SU-DHL-6 (cell line): ENCODE data around the gene PIK3R1.

Experiments
- H2AFZ ChIP-seq: fragments of 200-600 bp; sonication (generic); 2 replicates; pipeline ENCODE4 v1.6.1; 2014; ENCODE audit warnings: low read depth, mild to moderate bottlenecking, moderate library complexity, mixed read lengths, antibody characterized with exemption, low read length; ENCODE audit not compliant: severe bottlenecking
- H3F3A ChIP-seq: fragments of 200-600 bp; shearing (Covaris generic); 2 replicates; pipeline ENCODE4 v1.6.0; 2016; ENCODE audit warnings: antibody characterized with exemption, mild to moderate bottlenecking; ENCODE audit not compliant: insufficient read depth
- H3K27ac ChIP-seq: fragments of 200-600 bp; sonication (generic); 2 replicates; pipeline ENCODE4 v1.5.1; 2016; ENCODE audit warnings: low read depth, mild to moderate bottlenecking, low read length, moderate library complexity, mixed read lengths
- H3K27me3 ChIP-seq: fragments of 200-600 bp; sonication (generic), shearing (Covaris generic); 2 replicates; pipeline ENCODE4 v1.6.0; 2014; ENCODE audit warnings: mild to moderate bottlenecking, low read length
- H3K36me3 ChIP-seq: fragments of 200-600 bp; sonication (generic); 2 replicates; pipeline ENCODE4 v1.6.1; 2014; ENCODE audit warnings: mild to moderate bottlenecking, low read length, mixed read lengths
- H3K4me2 ChIP-seq: fragments of 300-600, 200-600 bp; shearing (Covaris generic), sonication (generic); 2 replicates; pipeline ENCODE4 v1.6.0; 2014; ENCODE audit warnings: low read length, low read depth, mild to moderate bottlenecking; ENCODE audit not compliant: poor library complexity, severe bottlenecking
- H3K4me3 ChIP-seq: fragments of 200-600 bp; sonication (generic); 2 replicates; pipeline ENCODE4 v1.5.1; 2014; ENCODE audit warnings: antibody characterized with exemption, low read length, mild to moderate bottlenecking, mixed read lengths; ENCODE audit not compliant: insufficient read depth, poor library complexity, severe bottlenecking
- H3K79me2 ChIP-seq: fragments of 200-600 bp; sonication (generic); 2 replicates; pipeline ENCODE4 v1.6.1; 2014; ENCODE audit warnings: mild to moderate bottlenecking, low read length, moderate library complexity; ENCODE audit not compliant: insufficient read depth
- H3K9ac ChIP-seq: fragments of 200-600 bp; sonication (generic); 2 replicates; pipeline ENCODE4 v1.7.0; 2014; ENCODE audit warnings: mild to moderate bottlenecking, low read length
- H3K9me2 ChIP-seq: fragments of 200-600 bp; sonication (generic); replicated peaks from 2 replicates; pipeline ENCODE4 v1.6.1; 2014; ENCODE audit warnings: low read length; ENCODE audit not compliant: insufficient read depth
- H3K9me3 ChIP-seq: fragments of 200-600 bp; sonication (generic); 2 replicates; pipeline ENCODE4 v1.6.1; 2014; ENCODE audit warnings: low read length, mixed read lengths; ENCODE audit not compliant: insufficient read depth
- H4K20me1 ChIP-seq: fragments of 200-600 bp; sonication (generic); 2 replicates; pipeline ENCODE4 v1.6.1; 2014; ENCODE audit warnings: low read depth, mild to moderate bottlenecking, antibody characterized with exemption, low read length, moderate library complexity, mixed read lengths
- EZH2phosphoT487 ChIP-seq: fragments of 200-600 bp; sonication (generic), shearing (Covaris generic); conservative IDR thresholded peaks from 2 replicates; pipeline ENCODE4 v1.6.1; 2018; ENCODE audit warnings: mild to moderate bottlenecking, antibody characterized with exemption, low read length, moderate library complexity, mixed read lengths
- TF ChIP-seq, protein P1 (sequence below): fragments of 200-600 bp; sonication (generic); IDR thresholded peaks from one replicate; pipeline ENCODE4 v1.5.1; 2017; ENCODE audit warnings: antibody characterized with exemption, mild to moderate bottlenecking, low read length, moderate library complexity; ENCODE audit not compliant: insufficient read depth, poor library complexity, severe bottlenecking

The PIK3R1 gene

DNA sequence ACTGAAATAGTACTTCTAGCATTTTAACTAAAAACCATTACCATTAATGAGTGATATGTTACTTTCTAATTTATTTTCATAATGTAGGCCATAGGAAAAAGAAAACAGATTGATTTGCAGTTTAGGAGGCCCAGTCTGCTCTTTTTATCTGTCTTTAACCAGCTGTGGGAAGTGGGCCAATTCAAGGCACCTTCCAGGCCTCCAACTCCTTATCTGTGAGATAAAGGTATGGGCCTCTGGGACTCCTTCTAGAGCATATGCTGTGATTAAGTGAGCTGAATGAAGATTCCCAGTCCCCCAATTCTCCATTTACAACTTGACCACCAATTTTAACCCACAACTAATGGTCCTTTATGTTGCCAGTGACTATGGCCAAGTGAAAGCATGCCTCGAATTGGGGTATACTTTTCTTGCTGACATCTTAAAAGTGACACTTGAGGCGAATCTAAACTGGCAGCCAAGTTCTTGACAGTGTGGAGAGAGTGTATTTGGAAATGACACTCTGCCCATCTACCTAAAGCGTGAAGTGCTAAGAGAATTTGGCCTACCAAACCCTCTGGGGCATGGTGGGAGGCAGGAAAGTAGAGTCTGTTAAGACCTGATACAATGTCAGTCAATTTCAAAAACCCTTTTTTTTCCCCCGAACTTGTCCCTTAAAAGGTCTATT lies 88.3 kb downstream of the PIK3R1 start:
- Histone ChIP-seq H3K9ac (no peak overlapping the region), H3K9me2 (no peaks in the 10 kb centered on the region), H3F3A (no peaks in the 10 kb centered on the region), H3K27me3 (no peaks in the 10 kb centered on the region), H3K9me3 (no peaks in the 10 kb centered on the region), H3K79me2 (no peaks in the 10 kb centered on the region), H4K20me1 (no peaks in the 10 kb centered on the region), H3K4me3 (no peak overlapping the region), H2AFZ (no peak overlapping the region), H3K27ac (no peak overlapping the region), H3K36me3 (no peaks in the 10 kb centered on the region), H3K4me2 (no peak overlapping the region)
- TF ChIP-seq, protein P1, sequence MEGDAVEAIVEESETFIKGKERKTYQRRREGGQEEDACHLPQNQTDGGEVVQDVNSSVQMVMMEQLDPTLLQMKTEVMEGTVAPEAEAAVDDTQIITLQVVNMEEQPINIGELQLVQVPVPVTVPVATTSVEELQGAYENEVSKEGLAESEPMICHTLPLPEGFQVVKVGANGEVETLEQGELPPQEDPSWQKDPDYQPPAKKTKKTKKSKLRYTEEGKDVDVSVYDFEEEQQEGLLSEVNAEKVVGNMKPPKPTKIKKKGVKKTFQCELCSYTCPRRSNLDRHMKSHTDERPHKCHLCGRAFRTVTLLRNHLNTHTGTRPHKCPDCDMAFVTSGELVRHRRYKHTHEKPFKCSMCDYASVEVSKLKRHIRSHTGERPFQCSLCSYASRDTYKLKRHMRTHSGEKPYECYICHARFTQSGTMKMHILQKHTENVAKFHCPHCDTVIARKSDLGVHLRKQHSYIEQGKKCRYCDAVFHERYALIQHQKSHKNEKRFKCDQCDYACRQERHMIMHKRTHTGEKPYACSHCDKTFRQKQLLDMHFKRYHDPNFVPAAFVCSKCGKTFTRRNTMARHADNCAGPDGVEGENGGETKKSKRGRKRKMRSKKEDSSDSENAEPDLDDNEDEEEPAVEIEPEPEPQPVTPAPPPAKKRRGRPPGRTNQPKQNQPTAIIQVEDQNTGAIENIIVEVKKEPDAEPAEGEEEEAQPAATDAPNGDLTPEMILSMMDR: no peak
- TF ChIP-seq EZH2phosphoT487: no peak

DNA sequence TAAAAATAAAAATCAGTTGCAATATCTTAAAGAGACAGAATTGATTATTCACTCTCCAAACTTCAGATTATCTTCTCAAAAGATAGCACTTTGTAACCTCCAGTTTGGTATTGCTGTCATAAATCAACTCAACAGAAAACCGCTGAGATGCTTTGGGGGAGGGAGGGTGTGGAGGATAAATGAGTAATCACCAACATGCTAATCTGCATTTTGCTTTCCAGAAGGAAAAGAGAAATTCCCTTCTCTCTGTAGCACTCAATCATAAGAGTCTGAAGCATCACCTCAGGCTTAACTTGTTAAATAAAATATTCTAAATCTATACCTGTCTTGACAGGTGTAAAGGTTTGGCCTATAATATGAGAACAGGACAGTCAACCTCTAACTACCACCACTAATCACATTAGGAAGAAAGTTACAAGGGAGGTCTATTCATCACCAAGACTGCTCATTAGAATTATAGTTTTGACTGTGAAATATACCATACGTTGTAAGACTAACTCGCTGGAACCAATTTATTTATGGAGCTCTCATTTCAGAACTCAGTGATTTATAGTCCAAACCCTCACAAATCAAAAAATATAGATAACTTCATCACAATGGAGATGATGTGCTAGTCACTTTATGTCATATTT lies 89.0 kb downstream of the PIK3R1 start:
- Histone ChIP-seq H3K79me2 (no peaks in the 10 kb centered on the region), H3K27me3 (no peaks in the 10 kb centered on the region), H3K9me2 (no peaks in the 10 kb centered on the region), H3K36me3 (no peaks in the 10 kb centered on the region), H3K9me3 (no peaks in the 10 kb centered on the region), H3K4me3 (no peak overlapping the region), H3K27ac (no peak overlapping the region), H3F3A (no peaks in the 10 kb centered on the region), H4K20me1 (no peaks in the 10 kb centered on the region), H2AFZ (no peak overlapping the region), H3K4me2 (no peak overlapping the region), H3K9ac (no peak overlapping the region)
- TF ChIP-seq EZH2phosphoT487: no peak
- TF ChIP-seq, protein P1: no peak

DNA sequence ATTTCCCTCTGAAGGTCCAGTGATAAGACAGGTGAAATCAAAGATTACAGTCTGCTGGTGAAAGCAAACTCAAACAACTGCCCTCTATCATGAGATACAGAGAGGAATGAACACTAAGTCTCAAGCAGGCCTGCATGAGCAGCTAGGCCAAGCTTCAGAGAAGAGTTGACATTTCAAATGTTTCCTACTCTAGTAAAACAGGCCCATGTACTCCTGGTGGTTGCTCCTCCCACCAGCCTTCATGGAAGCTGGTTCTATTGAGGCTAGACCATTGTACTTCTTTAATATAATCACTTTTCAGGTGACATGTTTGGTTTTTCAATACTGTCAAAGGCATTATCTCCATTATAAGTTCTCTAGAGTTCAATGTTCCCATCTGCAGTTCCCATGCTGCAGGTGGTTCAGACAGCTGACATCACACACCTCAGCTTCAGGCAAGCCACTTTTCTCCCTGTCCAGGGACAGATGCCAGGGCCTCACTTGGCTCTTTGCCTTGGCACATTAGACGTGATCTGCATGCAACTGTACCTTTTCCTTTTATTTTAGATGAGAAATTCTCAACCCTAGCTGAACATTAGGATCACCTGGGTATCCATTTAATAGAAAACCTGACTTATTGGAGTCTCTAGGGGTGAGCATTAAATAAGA lies 89.8 kb downstream of the PIK3R1 start:
- TF ChIP-seq, protein P1: no peak
- no peak for TF ChIP-seq EZH2phosphoT487
- H2AFZ ChIP-seq: no peak overlapping the region

More for the DNA sequence above, 89.8 kb downstream of the PIK3R1 start:
- no peaks in the 10 kb centered on the region for H3K36me3 ChIP-seq
- H3K27me3 ChIP-seq: no peaks in the 10 kb centered on the region
- H3K9ac ChIP-seq: no peak overlapping the region
- H3F3A ChIP-seq: no peaks in the 10 kb centered on the region
- H3K4me2 ChIP-seq: no peak overlapping the region
- H4K20me1 ChIP-seq: no peaks in the 10 kb centered on the region
- H3K9me3 ChIP-seq: no peaks in the 10 kb centered on the region
- no peak overlapping the region for H3K27ac ChIP-seq
- no peaks in the 10 kb centered on the region for H3K79me2 ChIP-seq
- H3K4me3 ChIP-seq: no peak overlapping the region
- no peaks in the 10 kb centered on the region for H3K9me2 ChIP-seq
